HG03439 (cell line): ENCODE measurements around the gene ARID3A.
"Not testable (repeated sequence)": the region's sequence is repeated elsewhere in the genome, so short reads cannot be mapped to it uniquely, and the experiment has no call there.

Source experiments
- ATAC-seq: cut with Tn5 transposase; IDR thresholded peaks from one replicate; pipeline ENCODE4 v1.9.1; 2021; ENCODE audit warnings: mild to moderate bottlenecking, moderate library complexity; ENCODE audit not compliant: unreplicated experiment

ARID3A gene

GRCh38 chr19:925526-926322 lies at the start of gene ARID3A:
ARID3A (plus strand) TSS chr19:926035; CDS start chr19:929529, 3,494 bp downstream.
- peak; percentile 49 for ATAC-seq

- no peak for ATAC-seq
Observed at GRCh38 chr19:876089-876488, 49.7 kb upstream of the ARID3A start.

- no peak for ATAC-seq
Observed at GRCh38 chr19:876780-877314, 49.0 kb upstream of the ARID3A start.

- ATAC-seq: not testable (repeated sequence)
Observed at GRCh38 chr19:877992-878660, 47.7 kb upstream of the ARID3A start.

GRCh38 chr19:878751-879561 lies 46.9 kb upstream of the ARID3A start:
- not testable (repeated sequence) for ATAC-seq

- no peak for ATAC-seq
Observed at GRCh38 chr19:879711-880438, 46.0 kb upstream of the ARID3A start.

- ATAC-seq: no peak
Observed at GRCh38 chr19:881385-882071, 44.3 kb upstream of the ARID3A start.

GRCh38 chr19:882871-883497 lies 42.9 kb upstream of the ARID3A start:
- no peak for ATAC-seq

GRCh38 chr19:883661-884211 lies 42.1 kb upstream of the ARID3A start:
- ATAC-seq: no peak

GRCh38 chr19:884420-885211 lies 41.2 kb upstream of the ARID3A start:
- ATAC-seq: no peak

GRCh38 chr19:885536-886224 lies 40.2 kb upstream of the ARID3A start:
- ATAC-seq: no peak

GRCh38 chr19:887072-887471 lies 38.8 kb upstream of the ARID3A start:
- ATAC-seq: no peak

GRCh38 chr19:887599-887998 lies 38.2 kb upstream of the ARID3A start:
- no peak for ATAC-seq

GRCh38 chr19:888581-889385 lies 37.1 kb upstream of the ARID3A start:
- no peak for ATAC-seq

- ATAC-seq: no peak
Observed at GRCh38 chr19:889662-890295, 36.1 kb upstream of the ARID3A start.

- no peak for ATAC-seq
Observed at GRCh38 chr19:890831-891230, 35.0 kb upstream of the ARID3A start.
